WTC11 (cell line): ENCODE results near the gene NCBP3. TPM values are rescaled to one million over a fixed set of nuclear protein-coding genes. Genes with fewer than 3 reads are reported as not detected.

Experiments
- ATAC-seq: fragments of 200-7000 bp; cut with Tn5 transposase; 2 replicates; pipeline ENCODE4 v1.10.0; 2021; ENCODE audit warnings: mild to moderate bottlenecking, moderate library complexity
- CTCF ChIA-PET: fragments of 300-600 bp; sonication (Branson Sonifier 250); formaldehyde crosslinking; loops from one replicate; lab custom pipeline; 2021; ENCODE audit warnings: antibody characterized with exemption; lab: Charles Lee
- POLR2A ChIA-PET: fragments of 350-600 bp; sonication (Branson Sonifier 250); formaldehyde crosslinking; loops from one replicate; lab custom pipeline; 2021; ENCODE audit warnings: antibody characterized with exemption; lab: Charles Lee
- DNase-seq: peaks from one replicate; pipeline ENCODE4 v3.0.0; 2021; ENCODE audit warnings: low spot score
- H3K27ac Mint-ChIP-seq: 2 replicates; pipeline ENCODE4 v1.8.0; 2021; ENCODE audit warnings: mixed read lengths
- H3K27me3 Mint-ChIP-seq: 2 replicates; pipeline ENCODE4 v1.8.0; 2021; ENCODE audit warnings: low read depth, mild to moderate bottlenecking, moderate library complexity, mixed read lengths
- H3K36me3 Mint-ChIP-seq: 2 replicates; pipeline ENCODE4 v1.8.0; 2021; ENCODE audit warnings: mixed read lengths
- H3K4me1 Mint-ChIP-seq: 2 replicates; pipeline ENCODE4 v1.8.0; 2022; ENCODE audit warnings: mixed read lengths
- H3K4me3 Mint-ChIP-seq: 2 replicates; pipeline ENCODE4 v1.8.0; 2021; ENCODE audit warnings: mild to moderate bottlenecking, moderate library complexity, mixed read lengths
- H3K9me3 Mint-ChIP-seq: 2 replicates; pipeline ENCODE4 v1.8.0; 2021; ENCODE audit warnings: mixed read lengths
- ATF3 ChIP-seq: sonication (generic); formaldehyde crosslinking; conservative IDR thresholded peaks from 2 replicates; pipeline ENCODE4 v1.8.1; 2022; ENCODE audit warnings: mild to moderate bottlenecking, missing genetic modification reagents
- CBFB ChIP-seq: sonication (generic); formaldehyde crosslinking; IDR thresholded peaks from 2 replicates; pipeline ENCODE4 v1.8.1; 2022; ENCODE audit warnings: mild to moderate bottlenecking, low read depth, missing genetic modification reagents
- E2F1 ChIP-seq: sonication (generic); formaldehyde crosslinking; IDR thresholded peaks from 2 replicates; pipeline ENCODE4 v1.8.0; 2022; ENCODE audit warnings: mild to moderate bottlenecking, missing genetic modification reagents
- ERG ChIP-seq: fragments of 250-450 bp; sonication (Bioruptor Pico); IDR thresholded peaks from 2 replicates; pipeline ENCODE4 v1.8.0; 2021; ENCODE audit warnings: mild to moderate bottlenecking
- FOXJ3 ChIP-seq: sonication (generic); formaldehyde crosslinking; IDR thresholded peaks from 2 replicates; pipeline ENCODE4 v1.9.0; 2021; ENCODE audit warnings: missing genetic modification reagents, mild to moderate bottlenecking, borderline replicate concordance
- HMGA2 ChIP-seq: fragments of 250-450 bp; sonication (Bioruptor Pico); IDR thresholded peaks from 2 replicates; pipeline ENCODE4 v1.4.0; 2021; ENCODE audit warnings: mild to moderate bottlenecking, moderate library complexity
- IRF2 ChIP-seq: sonication (generic); formaldehyde crosslinking; IDR thresholded peaks from 2 replicates; pipeline ENCODE4 v1.8.0; 2022; ENCODE audit warnings: low read depth, missing genetic modification reagents, borderline replicate concordance
- MYBL2 ChIP-seq: sonication (generic); formaldehyde crosslinking; IDR thresholded peaks from 2 replicates; pipeline ENCODE4 v1.8.1; 2023; ENCODE audit warnings: mild to moderate bottlenecking, moderate library complexity, missing genetic modification reagents
- TCF7 ChIP-seq: sonication (generic); formaldehyde crosslinking; IDR thresholded peaks from 2 replicates; pipeline ENCODE4 v1.8.0; 2022; ENCODE audit warnings: mild to moderate bottlenecking, low read depth, missing genetic modification reagents, moderate library complexity
- USF1 ChIP-seq: sonication (generic); formaldehyde crosslinking; IDR thresholded peaks from 2 replicates; pipeline ENCODE4 v1.8.0; 2022; ENCODE audit warnings: mild to moderate bottlenecking, missing genetic modification reagents
- USF2 ChIP-seq: sonication (generic); formaldehyde crosslinking; IDR thresholded peaks from 2 replicates; pipeline ENCODE4 v1.8.1; 2023; ENCODE audit warnings: mild to moderate bottlenecking, missing genetic modification reagents, moderate library complexity
- ZNF138 ChIP-seq: sonication (generic); formaldehyde crosslinking; conservative IDR thresholded peaks from 2 replicates; pipeline ENCODE4 v1.8.1; 2022; ENCODE audit warnings: mild to moderate bottlenecking, moderate library complexity, missing genetic modification reagents
- ZNF219 ChIP-seq: sonication (generic); formaldehyde crosslinking; IDR thresholded peaks from 2 replicates; pipeline ENCODE4 v1.8.0; 2023; ENCODE audit warnings: missing genetic modification reagents, mild to moderate bottlenecking, borderline replicate concordance
- ZNF396 ChIP-seq: fragments of 250-450 bp; sonication (Bioruptor Pico); IDR thresholded peaks from 2 replicates; pipeline ENCODE4 v1.8.0; 2021; ENCODE audit warnings: mild to moderate bottlenecking, moderate library complexity, borderline replicate concordance
- ZNF532 ChIP-seq: fragments of 250-450 bp; sonication (Bioruptor Pico); IDR thresholded peaks from 2 replicates; pipeline ENCODE4 v1.9.0; 2021; ENCODE audit warnings: mild to moderate bottlenecking, borderline replicate concordance
- total RNA-seq: library from RNA; stranded (reverse); gene quantifications from 3 replicates; pipeline ENCODE4 v1.2.3, GENCODE V29; 2021
- TF ChIP-seq, protein P1 (sequence below): sonication (generic); formaldehyde crosslinking; IDR thresholded peaks from 2 replicates; pipeline ENCODE4 v1.8.0; 2023; ENCODE audit warnings: mild to moderate bottlenecking, missing genetic modification reagents

Gene NCBP3
- total RNA-seq, 1 experiment from 2014 or later = 48.7 TPM

GRCh38 chr17:3798273-3799180, 47.5 kb downstream of the NCBP3 start (continued):
- TF ChIP-seq ZNF532 (no peak), HMGA2 (CRISPR knock-in tag) (no peak)
- TF ChIP-seq, all 79 proteins: peak for 0

GRCh38 chr17:3796822-3797170, 49.2 kb downstream of the NCBP3 start:
- Mint-ChIP-seq H3K27me3 (no peaks in the 10 kb centered on the region), H3K4me3 (no peak overlapping the region), H3K4me1 (0 out of 2 replicates have a peak, but pooled peaks cover 4% of the 10 kb centered on the region), H3K36me3 (no peaks in the 10 kb centered on the region), H3K27ac (no peak overlapping the region), H3K9me3 (no peaks in the 10 kb centered on the region)
- DNase-seq (no peak), ATAC-seq (no peak)
- ChIA-PET CTCF (interaction anchor here (1.5 to 3.8 kb wide), 2 partner anchors 58 to 114 kb away, joined by 4 to 36 read pairs; no protein-coding TSS in a partner anchor), POLR2A (no interaction called here)
- TF ChIP-seq ZNF138 (no peak), MYBL2 (CRISPR knock-in tag) (no peak), ZNF219 (no peak), E2F1 (CRISPR knock-in tag) (no peak), ERG (CRISPR knock-in tag) (no peak), FOXJ3 (CRISPR knock-in tag) (no peak), TCF7 (CRISPR knock-in tag) (no peak), USF1 (CRISPR knock-in tag) (no peak), IRF2 (CRISPR knock-in tag) (no peak), ZNF396 (CRISPR knock-in tag) (no peak), CBFB (CRISPR knock-in tag) (no peak)
- TF ChIP-seq, all 79 proteins: peak for 0

DNA sequence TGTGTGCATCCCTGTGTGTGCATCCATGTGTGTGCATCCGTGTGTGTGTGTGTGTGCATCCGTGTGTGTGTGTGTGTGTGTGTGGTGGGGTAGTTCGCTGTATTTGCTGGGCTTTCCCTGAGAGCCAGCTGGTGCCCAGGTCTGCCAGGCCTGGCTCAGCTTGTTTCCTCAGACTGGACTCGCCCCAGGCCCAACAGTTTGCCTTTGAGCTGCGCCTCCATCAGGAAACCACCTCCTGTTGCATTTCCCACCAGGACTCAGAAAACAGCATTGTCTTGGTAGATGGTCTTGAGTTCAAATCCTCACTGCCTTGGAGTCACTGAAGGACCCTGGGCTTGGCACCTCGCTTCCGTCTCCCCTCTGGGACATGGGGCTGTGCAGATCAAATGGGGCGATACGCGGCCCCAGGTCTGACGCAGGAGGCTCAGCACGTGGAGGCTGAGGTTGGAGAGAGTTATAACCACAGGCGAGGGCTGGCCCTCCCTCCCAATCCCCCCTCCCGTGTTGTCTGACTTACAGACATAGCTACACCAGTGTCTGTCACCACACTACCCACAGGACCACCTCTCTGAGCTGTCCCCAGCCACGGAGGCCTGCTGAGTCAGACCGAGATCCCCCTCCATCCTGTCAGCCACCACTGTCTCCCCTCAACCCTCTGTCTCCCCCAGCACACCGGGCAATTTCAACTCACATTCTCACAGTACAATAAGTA, 49.8 kb downstream of the NCBP3 start:
- Mint-ChIP-seq H3K9me3 (no peaks in the 10 kb centered on the region), H3K4me1 (0 out of 2 replicates have a peak, but pooled peaks cover 7% of the 10 kb centered on the region), H3K4me3 (no peak overlapping the region), H3K36me3 (no peaks in the 10 kb centered on the region), H3K27me3 (no peaks in the 10 kb centered on the region), H3K27ac (no peak overlapping the region)
- no peak for ATAC-seq
- no peak for TF ChIP-seq ATF3 (CRISPR knock-in tag)
- TF ChIP-seq, protein P1, sequence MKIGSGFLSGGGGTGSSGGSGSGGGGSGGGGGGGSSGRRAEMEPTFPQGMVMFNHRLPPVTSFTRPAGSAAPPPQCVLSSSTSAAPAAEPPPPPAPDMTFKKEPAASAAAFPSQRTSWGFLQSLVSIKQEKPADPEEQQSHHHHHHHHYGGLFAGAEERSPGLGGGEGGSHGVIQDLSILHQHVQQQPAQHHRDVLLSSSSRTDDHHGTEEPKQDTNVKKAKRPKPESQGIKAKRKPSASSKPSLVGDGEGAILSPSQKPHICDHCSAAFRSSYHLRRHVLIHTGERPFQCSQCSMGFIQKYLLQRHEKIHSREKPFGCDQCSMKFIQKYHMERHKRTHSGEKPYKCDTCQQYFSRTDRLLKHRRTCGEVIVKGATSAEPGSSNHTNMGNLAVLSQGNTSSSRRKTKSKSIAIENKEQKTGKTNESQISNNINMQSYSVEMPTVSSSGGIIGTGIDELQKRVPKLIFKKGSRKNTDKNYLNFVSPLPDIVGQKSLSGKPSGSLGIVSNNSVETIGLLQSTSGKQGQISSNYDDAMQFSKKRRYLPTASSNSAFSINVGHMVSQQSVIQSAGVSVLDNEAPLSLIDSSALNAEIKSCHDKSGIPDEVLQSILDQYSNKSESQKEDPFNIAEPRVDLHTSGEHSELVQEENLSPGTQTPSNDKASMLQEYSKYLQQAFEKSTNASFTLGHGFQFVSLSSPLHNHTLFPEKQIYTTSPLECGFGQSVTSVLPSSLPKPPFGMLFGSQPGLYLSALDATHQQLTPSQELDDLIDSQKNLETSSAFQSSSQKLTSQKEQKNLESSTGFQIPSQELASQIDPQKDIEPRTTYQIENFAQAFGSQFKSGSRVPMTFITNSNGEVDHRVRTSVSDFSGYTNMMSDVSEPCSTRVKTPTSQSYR (CRISPR knock-in tag) = no peak
- no peak for TF ChIP-seq USF2
- DNase-seq = no peak
- ChIA-PET POLR2A (no interaction called here), CTCF (interaction anchor here (0.5 to 3.8 kb wide), 5 partner anchors 23 to 114 kb away, joined by 3 to 36 read pairs (median 4); no protein-coding TSS in a partner anchor)
